Cortex of kidney (tissue), 1 donor: ENCODE results near the gene CCDC121.

Experiments
- DNase-seq: peaks from one replicate; lab custom pipeline; 2025; lab: John Stamatoyannopoulos, UW

Gene CCDC121

GRCh38 chr2:27582129-27582694, 46.6 kb downstream of the CCDC121 start:
- no peak for DNase-seq

- DNase-seq: no peak
These were observed 47.2 kb downstream of the CCDC121 start for GRCh38 chr2:27581417-27582128.
